LHCN-M2 (cell line): ENCODE measurements around the gene FIS1. TPM values are rescaled to one million over a fixed set of nuclear protein-coding genes. Genes with fewer than 3 reads are reported as not detected.
"Not testable (repeated sequence)": the region's sequence is repeated elsewhere in the genome, so short reads cannot be mapped to it uniquely, and the experiment has no call there.

ENCODE experiments used
- DNase-seq: peaks from one replicate; pipeline ENCODE4 v3.0.0-alpha.2; 2012; ENCODE audit warnings: low read depth
- polyA plus RNA-seq: library from polyadenylated mRNA; unstranded; fragments of >200 nt; gene quantifications from one replicate; pipeline ENCODE4 v1.2.1, GENCODE V29; 2012; ENCODE audit warnings: missing spikeins
- total RNA-seq: library from RNA; depleted of rRNA; stranded (reverse); fragments of >200 nt; gene quantifications from 2 replicates; pipeline ENCODE4 v1.2.3, GENCODE V29; 2014; rRNA removed

Gene FIS1
- total RNA-seq, result 318 TPM in 2 replicates
- polyA plus RNA-seq, result 397 TPM

- DNase-seq, result peak; percentile 84
Observed at GRCh38 chr7:101244375-101245146, at the start of gene FIS1. Gene FIS1, minus strand, starts transcription at chr7:101245081. Its CDS starts 77 bp downstream, at chr7:101245004.

DNA sequence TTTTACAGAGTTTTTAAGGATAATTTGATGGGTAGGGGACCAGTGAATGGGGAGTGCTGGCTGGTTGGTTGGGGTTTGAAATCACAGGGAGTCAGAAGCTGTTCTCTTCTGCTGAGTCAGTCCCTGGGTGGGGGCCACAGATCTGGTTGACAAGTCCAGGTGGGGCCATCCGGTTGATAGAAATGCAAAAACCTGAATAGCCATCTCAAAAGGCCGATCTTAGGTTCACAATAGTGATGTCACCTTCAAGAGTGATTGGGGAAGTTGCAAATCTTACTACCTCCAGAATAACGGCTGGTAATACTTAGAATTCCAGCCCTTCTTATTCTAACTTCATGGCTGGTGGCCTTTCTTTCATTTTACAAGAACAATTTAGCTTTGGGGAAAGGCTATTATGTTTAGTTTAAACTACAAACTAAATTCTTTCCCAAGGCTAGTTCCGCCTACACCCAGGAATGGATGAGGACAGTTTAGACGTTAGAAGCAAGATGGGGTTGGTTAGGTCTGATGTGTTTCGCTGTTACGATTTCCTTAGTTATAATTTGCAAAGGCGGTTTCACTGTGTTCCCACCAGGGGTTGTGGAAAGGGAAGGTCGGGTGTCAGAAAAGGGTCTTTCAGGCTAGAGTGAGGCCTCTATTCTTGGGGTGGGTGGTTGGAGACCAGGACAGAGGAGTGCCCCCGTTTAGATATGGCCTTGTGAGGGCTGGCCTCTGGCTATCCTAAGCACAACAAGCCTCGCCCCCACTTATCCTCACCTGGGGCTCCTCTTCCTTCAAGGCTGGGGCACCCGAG is 49.4 kb upstream of the FIS1 start:
- no peak for DNase-seq

GRCh38 chr7:101293069-101294021 is 48.5 kb upstream of the FIS1 start:
- DNase-seq, result not testable (repeated sequence)

DNA sequence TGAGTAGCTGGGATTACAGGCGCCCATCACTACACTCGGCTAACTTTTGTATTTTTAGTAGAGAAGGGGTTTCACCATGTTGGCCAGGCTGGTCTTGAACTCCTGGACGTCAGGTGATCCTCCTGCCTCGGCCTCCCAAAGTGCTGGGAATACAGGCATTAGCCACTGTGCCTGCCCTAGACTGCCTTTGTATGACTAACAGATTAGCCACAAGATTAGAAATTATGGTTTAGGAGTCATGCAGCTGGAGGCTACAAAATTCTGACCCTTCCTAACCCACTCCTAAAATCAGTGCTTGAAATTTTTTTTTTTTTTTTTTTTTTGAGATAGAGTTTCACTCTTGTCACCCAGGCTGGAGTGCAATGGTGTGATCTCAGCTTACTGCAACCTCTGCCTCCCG is 47.7 kb upstream of the FIS1 start:
- not testable (repeated sequence) for DNase-seq

DNA sequence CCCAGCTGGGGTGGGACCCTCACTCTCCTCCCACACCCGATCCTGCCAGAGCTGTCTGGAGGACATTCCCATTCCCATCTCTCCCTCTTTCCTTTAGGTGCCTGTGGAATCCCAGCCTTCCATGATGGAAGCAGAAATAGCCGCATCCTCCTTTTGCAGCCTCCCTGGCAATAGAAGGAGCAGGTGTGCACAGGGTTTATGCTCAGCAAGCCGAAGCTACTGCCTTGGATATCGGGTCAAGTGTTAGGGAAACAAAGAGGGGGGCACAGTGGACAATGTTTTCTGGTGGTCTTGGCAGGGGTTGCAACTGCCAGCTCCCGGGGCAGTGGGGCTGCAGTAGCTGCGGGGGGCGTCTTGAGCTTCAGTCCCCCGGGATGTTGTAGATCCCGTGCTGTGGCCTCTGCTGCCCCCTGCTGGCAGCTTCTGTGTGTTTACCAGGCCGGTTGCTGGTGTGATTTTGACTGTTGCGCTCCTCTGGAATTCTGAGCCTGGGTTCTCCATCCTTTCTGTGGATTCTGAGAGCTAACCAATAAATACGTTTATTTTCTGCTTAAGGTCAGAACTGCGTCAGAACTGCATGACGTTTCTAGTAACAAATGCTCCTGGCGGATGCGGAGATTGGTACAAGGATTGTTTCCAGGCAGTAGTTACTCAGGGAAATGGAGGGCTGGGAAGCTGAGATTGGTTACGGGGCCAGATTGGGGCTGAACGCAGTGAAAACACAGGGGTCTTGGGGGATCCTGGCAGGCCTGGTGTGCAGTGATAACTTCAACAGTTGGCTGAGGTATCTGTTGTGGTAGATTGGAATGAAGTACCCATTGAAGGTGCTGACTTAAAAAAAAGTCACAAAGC is 45.5 kb upstream of the FIS1 start:
- peak; percentile 40 for DNase-seq

GRCh38 chr7:101289687-101290086 is 44.8 kb upstream of the FIS1 start:
- DNase-seq, result not testable (repeated sequence)

- DNase-seq, result no peak
Observed at GRCh38 chr7:101288439-101288838, 43.6 kb upstream of the FIS1 start.

DNA sequence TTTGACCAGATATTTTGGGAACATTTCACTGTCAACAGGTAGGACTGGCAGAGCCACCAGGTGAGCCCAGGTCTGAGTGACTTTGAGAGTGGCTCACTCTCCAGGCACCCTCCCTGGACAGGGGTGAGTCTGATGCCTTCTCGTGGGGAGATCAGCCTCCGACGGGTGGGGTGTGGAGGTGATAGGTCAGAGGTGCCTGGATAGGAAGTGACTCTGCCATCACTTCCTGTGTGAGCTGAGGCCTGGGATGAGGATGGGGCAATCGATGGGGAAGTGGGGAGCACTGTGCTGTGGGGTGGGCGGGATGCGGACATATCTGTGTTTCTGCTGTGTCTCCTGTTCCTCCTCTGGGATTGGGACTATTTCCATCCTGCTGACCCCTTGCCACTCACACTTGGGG is 42.2 kb upstream of the FIS1 start:
- DNase-seq, result no peak

- DNase-seq, result not testable (repeated sequence)
Observed at GRCh38 chr7:101285880-101286279, 41.0 kb upstream of the FIS1 start.

DNA sequence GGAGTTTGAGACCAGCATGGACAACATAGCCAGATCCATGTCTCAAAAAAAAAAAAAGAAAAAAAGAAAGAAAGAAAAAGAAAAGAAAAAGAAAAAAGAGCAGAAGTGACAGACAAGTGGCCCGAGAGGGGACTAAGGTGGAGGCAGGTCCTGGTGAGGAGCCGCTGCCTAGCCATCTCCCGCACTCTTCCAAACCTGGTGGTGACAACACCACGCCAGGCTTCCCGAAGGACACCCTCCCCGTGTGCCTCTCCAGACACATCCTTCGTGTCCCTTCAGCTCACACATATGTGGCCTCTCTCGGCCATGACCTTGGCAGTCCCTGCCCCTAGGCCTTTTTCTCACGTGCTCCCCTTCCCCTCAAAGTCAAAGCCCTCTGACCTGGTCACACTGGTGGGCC is 40.3 kb upstream of the FIS1 start:
- DNase-seq, result no peak

GRCh38 chr7:101280912-101281311 is 36.0 kb upstream of the FIS1 start:
- not testable (repeated sequence) for DNase-seq

DNA sequence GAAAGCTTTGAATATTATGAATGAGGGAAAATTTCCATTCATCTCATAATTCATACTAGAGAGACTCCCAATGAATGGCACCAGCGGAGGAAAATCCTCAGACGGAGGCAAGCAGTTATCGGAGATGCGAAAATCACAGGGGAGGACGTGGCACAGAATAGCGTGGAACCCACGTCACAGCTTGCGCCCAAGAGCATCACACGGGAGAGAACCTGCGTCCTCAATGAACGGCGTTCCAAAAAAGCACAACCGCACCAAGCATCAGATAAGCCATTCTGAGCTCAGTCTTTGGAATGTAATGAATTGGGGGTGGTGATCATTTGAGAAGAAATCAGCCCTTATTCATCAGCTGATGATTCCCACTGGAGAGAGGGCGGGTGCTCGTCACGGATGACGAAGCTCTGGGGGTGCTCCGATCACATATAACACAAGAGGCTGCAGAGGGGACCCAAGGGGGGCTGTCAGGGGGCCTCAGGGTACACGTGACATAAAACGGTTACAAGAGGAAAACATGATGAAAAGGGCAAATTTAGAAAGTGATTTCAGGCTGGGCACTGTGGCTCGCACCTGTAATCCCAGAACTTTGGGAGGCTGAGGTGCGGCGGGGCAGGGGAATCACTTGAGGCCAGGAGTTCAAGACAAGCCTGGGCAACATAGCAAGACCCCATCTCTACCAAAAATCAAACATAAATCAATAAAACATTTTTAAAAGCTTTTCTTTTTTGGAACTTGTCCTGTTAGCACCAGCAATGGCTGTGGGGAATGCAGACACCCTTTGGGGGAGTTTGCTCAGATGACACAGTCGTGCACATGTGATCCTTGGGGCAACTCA is 33.8 kb upstream of the FIS1 start:
- no peak for DNase-seq

DNA sequence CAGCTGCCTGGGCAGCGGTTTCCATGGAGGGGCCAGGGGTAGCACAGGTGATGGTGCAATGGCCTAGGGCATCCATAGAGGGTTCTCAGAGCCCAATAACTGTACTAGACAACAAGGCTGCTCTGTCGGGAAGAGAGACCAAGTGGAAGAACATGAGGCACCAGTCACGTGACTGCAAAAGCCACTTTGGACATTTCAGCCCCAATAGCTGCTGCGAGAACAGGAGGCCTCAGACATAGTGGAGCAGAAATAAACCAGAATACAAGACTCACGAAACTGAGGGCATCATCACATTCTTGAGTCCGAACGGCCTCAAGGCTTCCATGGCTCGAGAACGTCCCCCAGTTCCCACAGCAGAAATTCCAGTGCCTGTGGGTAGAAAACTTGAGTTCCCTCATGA is 32.3 kb upstream of the FIS1 start:
- DNase-seq, result no peak

DNA sequence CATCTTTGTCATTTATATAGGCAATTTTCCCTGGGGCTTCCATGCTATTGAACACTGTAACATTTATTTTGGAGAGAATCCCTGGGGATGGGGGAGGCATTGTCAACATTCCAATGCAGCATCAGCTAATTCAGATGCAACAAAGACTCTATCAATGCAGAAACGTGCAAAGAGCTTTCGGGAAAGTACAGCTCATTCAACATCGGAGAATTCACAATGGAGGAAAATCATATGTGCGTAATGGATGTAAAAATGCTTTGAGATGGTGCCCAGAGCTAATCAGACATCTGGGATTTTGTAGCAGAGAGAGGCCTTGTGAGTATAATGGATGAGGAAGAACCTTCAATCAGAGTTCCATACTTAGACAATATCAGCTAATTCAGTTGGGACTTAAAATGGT is 28.3 kb upstream of the FIS1 start:
- DNase-seq, result no peak

GRCh38 chr7:101271021-101271420 is 26.1 kb upstream of the FIS1 start:
- no peak for DNase-seq

GRCh38 chr7:101269664-101270063 is 24.8 kb upstream of the FIS1 start:
- DNase-seq, result no peak

DNA sequence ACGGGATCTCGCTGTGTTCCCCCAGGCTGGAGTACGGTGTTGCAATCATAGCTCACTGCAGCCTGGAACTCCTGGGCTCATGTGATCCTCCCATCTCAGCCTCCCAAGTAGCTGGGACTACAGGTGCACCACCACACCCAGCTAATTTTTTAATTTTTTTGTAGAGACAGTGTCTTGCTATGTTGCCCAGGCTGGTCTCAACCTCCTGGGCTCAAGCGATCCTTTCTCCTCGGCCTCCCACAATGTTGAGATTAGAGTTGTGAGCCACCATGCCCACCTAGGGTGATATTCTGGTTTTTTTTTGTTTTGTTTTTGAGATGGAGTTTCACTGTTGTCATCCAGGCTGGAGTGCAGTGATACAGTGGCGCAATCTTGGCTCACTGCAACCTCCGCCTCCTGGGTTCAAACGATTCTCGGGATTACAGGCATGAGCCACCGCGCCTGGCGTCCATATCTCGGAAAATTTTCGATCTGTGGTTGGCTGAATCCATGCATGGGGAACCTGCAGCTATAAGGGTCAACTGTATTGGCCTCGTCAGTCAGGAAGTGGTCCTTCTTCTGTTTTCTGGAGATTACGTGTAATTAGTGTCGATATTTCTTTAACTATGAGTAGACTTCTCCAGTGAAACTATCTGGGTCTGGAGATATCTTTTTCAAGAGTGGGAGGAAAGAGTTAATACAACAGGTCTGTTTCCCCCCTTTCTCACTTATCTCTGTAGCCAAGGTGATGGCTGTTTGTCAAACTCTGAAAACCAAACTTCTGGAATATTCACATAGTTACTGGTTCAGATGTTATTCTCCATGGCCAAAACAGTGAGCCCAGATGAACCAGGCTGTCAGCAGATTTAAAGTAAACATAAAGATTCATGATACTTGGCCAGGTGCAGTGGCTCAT is 21.0 kb upstream of the FIS1 start:
- no peak for DNase-seq

GRCh38 chr7:101264102-101264706 is 19.3 kb upstream of the FIS1 start:
- DNase-seq, result not testable (repeated sequence)
